Stimulated activated naive CD8-positive, alpha-beta T cell treated with anti-CD3 and anti-CD28 coated beads, Interleukin-15, Interleukin-2, amounts not matched to agents 100 U/mL and 50 U/mL, for 24 hours (primary cell): ENCODE measurements around the gene ZNF730.
"Not testable (repeated sequence)": the region's sequence is repeated elsewhere in the genome, so short reads cannot be mapped to it uniquely, and the experiment has no call there.

Experiments used
- ATAC-seq: fragments of 150-1000 bp; cut with Tn5 transposase; one replicate; pipeline ENCODE4 v1.10.0; 2021
- DNase-seq: peaks from one replicate; pipeline ENCODE4 v3.0.0; 2021

The ZNF730 gene

GRCh38 chr19:23116802-23117571 lies at the start of gene ZNF730:
Gene ZNF730 (plus strand): TSS chr19:23117025. CDS start chr19:23117174, 149 bp downstream.
- ATAC-seq (peak; percentile 78), DNase-seq (peak; percentile 59)

- DNase-seq, result peak; percentile 16
- no peak for ATAC-seq
These were observed 46.3 kb upstream of the ZNF730 start for GRCh38 chr19:23070353-23071146.

GRCh38 chr19:23071147-23071511 lies 45.7 kb upstream of the ZNF730 start:
- no peak for ATAC-seq

GRCh38 chr19:23075031-23075733 lies 41.6 kb upstream of the ZNF730 start:
- peak; percentile 32 for ATAC-seq
- peak; percentile 27 for DNase-seq

More at GRCh38 chr19:23071147-23071511, 45.7 kb upstream of the ZNF730 start:
- peak; percentile 6 for DNase-seq

GRCh38 chr19:23077776-23078175 lies 39.0 kb upstream of the ZNF730 start:
- DNase-seq, result not testable (repeated sequence)

GRCh38 chr19:23093832-23094231 lies 23.0 kb upstream of the ZNF730 start:
- no peak for DNase-seq
- no peak for ATAC-seq

More at GRCh38 chr19:23077776-23078175, 39.0 kb upstream of the ZNF730 start:
- ATAC-seq, result not testable (repeated sequence)

- DNase-seq, result no peak
- ATAC-seq, result no peak
These were observed 21.4 kb upstream of the ZNF730 start for GRCh38 chr19:23095418-23095817.

GRCh38 chr19:23098286-23098685 lies 18.5 kb upstream of the ZNF730 start:
- DNase-seq, result no peak
- ATAC-seq, result no peak

GRCh38 chr19:23098988-23099387 lies 17.8 kb upstream of the ZNF730 start:
- DNase-seq (no peak), ATAC-seq (no peak)

- no peak for DNase-seq
- ATAC-seq, result no peak
These were observed 16.9 kb upstream of the ZNF730 start for GRCh38 chr19:23099966-23100365.

GRCh38 chr19:23101241-23101640 lies 15.6 kb upstream of the ZNF730 start:
- ATAC-seq (no peak), DNase-seq (no peak)

GRCh38 chr19:23118400-23118799 lies 1.6 kb downstream of the ZNF730 start:
- DNase-seq, result no peak
- no peak for ATAC-seq

- ATAC-seq, DNase-seq: not testable (repeated sequence)
These were observed 17.4 kb downstream of the ZNF730 start for GRCh38 chr19:23134211-23134610.

- no peak for ATAC-seq
These were observed 29.0 kb downstream of the ZNF730 start for GRCh38 chr19:23145617-23146415.

GRCh38 chr19:23160766-23161165 lies 43.9 kb downstream of the ZNF730 start:
- DNase-seq (no peak), ATAC-seq (no peak)

More at GRCh38 chr19:23145617-23146415, 29.0 kb downstream of the ZNF730 start:
- DNase-seq, result no peak

- not testable (repeated sequence) for ATAC-seq, DNase-seq
These were observed 51.5 kb downstream of the ZNF730 start for GRCh38 chr19:23168286-23168685.

GRCh38 chr19:23183251-23183650 lies 66.4 kb downstream of the ZNF730 start:
- ATAC-seq (no peak), DNase-seq (no peak)

- DNase-seq (no peak), ATAC-seq (no peak)
These were observed 73.5 kb downstream of the ZNF730 start for GRCh38 chr19:23190341-23190740.
